HG02610 (cell line): Measurements from ENCODE around the gene RNF123.

Experiments
- ATAC-seq: cut with Tn5 transposase; IDR thresholded peaks from one replicate; pipeline ENCODE4 v1.9.1; 2021; ENCODE audit warnings: mild to moderate bottlenecking, moderate library complexity; ENCODE audit not compliant: unreplicated experiment

Gene RNF123

DNA sequence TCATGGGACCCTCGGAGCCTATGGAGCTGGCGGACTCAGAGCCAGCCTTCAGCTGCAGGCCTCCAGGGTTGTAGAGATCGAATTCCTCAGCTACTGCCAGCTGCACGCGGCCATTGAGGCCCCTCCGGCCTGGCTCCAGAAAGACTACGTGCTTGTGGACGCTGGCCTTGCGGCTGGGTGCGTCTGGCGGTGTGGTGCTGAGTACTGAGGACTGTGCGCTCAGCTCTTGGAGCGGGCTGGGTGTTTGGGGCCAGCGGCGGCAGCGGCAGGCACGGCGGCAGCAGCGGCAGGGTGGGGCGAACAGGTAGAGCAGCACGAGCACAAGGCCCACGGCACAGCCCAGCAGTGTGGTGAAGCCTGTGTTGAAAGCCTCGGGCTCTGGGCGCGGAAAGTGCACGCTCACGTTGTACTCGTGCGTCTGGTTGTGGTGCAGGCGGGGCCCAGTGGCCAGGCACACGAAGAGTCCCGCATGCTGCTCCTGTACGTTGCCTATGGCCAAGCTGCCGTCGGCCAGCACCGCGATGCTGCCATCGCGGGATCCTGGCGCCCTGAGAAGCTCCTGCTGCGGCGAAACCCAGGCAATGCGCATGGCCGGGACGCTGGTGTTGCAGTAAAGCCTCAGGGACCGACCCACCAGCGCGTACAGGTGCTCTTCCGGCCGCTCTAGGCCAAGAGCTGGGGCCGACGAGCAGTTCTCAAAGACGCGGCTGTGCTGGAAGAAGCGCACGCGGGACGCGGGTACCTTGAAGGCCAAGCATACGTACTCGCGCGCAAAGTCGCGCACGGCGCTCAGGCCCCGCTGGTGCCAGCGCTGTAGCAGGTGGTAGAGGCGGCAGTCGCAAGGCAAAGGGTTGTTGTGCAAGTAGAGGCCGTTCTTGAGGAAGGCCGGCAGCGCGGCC is 28.9 kb downstream of the RNF123 start:
- no peak for ATAC-seq

GRCh38 chr3:49718858-49719213 is 29.5 kb downstream of the RNF123 start:
- no peak for ATAC-seq

DNA sequence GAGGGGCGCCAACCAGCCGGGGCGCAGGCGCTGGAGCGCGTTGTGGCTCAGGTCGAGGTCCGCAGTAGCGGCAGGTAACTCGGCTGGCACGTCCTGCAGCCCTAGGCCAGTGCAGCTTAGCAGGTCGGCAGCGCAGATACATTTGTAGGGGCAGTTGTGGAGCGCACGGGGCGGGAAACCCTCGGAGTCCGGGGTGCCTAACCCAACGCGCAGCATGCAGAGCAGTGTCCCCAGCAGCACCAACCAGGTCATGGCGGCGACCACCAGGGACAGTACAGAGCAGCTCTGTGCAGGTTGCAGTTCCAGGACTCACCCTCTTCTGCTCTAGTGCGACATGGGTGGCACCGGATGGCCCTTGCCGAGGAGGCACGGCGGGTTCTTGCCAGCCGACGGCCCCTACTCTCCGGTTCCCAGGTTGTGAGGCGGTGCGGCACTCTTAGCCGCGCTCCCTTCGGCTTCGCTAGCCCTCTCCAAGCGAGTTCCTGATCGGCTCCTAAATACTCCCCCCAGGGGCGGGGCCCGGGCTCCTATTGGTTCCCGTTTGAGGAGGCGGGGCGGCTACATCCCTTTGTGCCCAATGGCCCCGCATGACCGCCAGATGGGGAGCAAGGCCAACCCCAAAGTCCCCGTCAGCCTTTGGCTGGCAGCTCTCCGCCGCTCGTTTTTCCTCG is 30.0 kb downstream of the RNF123 start, which contains the start of gene AMIGO3:
Gene AMIGO3, minus strand, starts transcription at position 471 of the 671 bp plus-strand sequence. Its CDS starts 219 bp downstream, at position 252.
- peak; percentile 54 for ATAC-seq

- no peak for ATAC-seq
Observed at GRCh38 chr3:49720855-49721595, 31.7 kb downstream of the RNF123 start.

DNA sequence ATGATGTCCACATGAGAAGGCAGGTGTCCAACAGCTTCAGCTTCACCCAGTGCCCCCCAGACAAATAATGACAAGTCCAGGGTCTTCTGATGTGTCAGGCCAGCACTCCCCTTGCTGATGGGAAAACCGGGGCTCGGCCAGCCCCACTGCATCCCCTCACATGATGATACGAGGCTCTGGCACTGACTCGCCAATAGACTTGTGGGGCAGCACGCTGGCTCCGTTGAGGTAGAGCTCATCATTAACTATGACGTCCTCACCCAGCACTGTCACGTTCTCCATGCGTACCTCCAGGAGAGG is 32.2 kb downstream of the RNF123 start:
- no peak for ATAC-seq

DNA sequence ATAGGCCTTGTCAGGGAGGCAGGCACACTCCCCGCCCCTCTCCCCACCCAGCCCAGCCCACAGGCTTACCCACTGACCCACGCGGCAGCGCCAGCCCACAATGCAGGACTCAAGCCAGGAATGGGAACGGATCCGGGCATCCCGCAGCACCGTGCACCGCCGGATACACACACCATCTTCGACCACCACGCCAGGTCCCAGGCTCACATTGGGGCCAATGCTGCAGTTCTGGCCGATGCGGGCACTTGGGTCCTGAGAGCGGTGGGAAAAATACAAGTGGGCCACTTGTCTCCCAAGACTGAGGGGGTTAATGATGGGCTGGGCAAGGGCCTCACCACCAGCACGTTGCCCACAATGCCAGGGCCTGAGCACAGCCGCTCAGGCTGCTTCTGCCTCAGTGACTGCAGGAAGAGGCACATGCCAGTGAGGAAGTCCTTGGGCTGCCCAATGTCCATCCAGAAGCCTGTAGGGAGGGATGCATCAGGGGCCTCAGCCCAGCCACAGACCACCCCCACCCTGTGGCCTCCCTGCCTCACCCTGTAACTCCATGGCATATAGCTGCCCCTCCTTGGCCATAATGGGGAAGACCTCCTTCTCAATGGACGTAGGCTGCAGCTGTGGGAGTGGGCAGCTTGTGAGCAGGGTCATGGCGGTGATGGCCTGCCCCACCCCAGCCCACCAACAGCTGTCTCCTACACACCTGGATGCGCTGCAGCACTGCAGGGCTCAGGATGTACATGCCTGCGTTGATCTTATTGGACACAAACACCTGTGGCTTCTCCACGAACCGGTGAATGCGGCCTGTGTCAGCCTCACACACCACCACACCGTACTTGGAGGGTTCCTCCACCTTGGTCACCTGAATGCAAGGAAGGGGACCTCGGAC is 32.8 kb downstream of the RNF123 start:
- ATAC-seq, result no peak

- ATAC-seq, result no peak
Observed at GRCh38 chr3:49722896-49723295, 33.5 kb downstream of the RNF123 start.

- ATAC-seq, result no peak
Observed at GRCh38 chr3:49723296-49723627, 33.9 kb downstream of the RNF123 start.

DNA sequence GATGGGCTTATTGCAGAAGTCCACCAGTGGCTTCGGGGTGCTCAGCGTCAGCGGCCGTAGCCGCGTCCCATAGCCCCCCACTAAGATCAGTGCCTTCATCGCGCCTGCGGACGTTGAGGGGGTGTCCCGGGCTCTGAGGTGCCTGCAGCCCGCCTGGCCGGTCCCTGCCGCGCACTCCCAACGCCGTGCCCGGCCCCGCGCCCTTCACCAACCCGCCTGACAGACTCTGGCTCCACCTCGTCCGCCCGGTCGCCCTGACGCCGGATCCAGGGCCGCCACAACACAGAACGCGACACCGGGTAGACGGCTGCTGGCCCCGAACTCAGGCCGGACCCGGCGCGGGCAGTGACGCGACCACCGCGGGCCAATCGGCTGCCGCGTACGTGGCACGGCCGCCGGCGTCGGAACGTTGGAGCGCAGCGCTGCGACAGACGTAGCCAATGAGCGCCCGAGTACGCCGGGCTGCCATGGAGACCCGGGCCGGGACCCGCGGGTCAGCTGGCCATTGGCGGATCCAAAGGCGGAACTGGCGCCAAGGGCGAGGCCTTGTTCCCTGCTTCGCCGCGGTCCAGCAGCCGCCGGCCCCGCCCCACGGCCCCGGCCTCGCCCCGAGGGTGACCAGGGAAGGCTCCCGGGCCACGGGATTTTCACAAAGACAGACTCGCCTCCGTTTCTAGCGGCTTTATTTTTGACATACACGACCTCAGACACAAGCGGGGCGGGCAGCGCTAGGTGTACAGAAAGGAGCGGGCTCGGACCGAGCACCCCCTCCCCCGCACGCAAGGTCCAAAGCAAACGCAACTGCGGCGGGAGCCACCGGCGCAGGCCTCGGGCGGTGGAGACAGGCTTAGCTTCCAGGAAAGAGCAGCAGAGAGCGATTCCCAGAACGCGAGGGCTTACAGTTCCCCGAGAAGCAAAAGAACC is 34.5 kb downstream of the RNF123 start, which contains the start of gene GMPPB:
Gene GMPPB, minus strand, starts transcription at position 324 of the 924 bp plus-strand sequence. Its CDS starts 225 bp downstream, at position 99.
- ATAC-seq, result peak; percentile 83

- ATAC-seq, result no peak
Observed at GRCh38 chr3:49724586-49724985, 35.2 kb downstream of the RNF123 start.

DNA sequence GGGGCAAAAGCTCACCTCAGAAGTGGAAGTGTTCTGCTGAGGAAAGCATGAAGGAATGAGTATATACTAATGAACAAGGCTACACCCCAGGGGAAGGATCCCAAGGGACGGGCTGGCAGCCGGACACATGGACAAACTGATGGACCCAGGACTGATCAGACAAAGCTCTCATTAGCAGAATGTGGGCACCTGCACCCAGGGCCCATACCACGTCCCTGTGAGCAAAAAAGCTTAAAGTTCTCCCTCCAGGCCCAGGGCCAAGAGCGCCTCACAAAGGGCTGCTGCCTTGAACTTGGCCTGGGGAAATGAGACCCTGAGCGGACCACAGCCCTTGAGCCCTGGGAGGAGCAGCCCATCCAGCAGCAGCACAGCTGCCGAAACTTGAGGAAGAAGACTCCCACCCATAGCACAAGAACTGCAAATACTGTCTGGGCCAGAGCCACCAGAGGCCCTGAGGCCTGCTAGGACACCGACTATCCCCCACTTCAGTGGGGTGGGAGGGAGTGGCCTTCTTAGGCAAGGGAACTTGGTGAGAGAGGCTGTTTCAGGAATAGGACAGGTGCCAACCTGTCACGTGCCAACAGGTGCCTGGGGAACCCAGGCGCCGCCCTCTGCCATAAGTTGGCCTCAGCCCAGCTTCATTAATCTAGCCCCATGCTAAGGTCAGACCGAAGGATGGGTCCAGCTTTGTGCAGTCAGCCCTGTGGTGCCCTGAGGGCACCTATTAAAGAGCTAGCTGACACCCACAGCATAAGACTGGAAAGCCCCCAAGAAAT is 36.7 kb downstream of the RNF123 start:
- ATAC-seq, result no peak

DNA sequence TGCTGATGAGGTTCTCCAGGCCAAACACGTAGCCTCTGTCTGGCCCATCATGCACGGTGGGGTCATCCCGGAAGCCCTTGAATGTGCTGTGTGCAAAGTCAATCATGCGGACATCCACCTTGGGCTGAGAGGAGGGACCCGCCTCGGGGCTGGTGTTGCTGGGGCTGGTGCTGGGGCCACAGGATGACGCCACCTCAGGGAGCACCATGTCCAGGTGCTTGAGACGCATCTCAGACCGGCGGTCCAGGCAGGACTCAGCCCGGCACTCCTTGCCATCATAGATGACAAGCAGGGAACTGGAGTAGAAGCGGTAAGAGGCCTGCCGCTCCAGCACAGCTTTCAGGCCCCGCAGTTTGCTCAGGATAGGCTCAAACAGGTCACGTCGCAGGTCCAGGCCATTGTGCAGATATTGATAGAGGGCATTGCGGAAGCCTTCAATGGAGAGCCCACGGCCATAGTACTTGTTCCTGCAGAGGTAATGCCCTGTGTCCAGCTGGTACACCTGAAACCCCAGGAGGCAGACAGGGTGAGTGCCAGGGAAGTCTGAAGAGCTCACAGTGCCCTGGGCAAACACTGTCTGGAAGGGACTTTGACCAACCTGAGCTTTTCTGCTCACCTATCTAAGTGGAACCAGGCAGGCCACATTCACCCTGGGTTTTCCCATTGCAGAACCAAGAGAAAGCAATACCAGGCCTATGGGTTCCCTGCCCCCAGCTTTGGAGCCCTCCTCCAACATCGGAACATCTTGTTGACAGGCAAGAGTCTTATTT is 38.0 kb downstream of the RNF123 start:
- no peak for ATAC-seq

DNA sequence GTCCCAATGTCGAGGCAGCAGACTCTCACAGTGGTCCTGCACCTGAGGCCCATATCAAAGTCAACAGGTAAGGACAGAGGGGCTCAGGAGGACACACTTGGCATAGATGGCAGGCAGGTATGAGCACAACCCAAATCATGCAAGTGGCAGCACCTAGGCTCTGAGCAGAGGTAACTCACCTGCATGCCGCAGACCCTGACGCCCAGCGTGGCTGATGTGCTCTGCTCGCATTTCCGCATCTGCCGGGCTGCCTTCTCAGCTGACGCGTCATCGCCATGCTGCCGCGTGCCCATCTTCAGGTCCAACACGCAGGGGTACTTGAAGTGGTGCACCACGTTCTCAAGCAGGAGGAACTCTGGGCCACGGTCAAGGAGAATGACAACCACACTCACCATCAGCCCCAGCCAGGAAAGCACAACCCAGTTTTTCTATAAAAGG is 38.6 kb downstream of the RNF123 start:
- no peak for ATAC-seq

- ATAC-seq, result no peak
Observed at GRCh38 chr3:49729966-49730609, 40.7 kb downstream of the RNF123 start.

GRCh38 chr3:49732597-49732996 is 43.2 kb downstream of the RNF123 start:
- ATAC-seq, result no peak

GRCh38 chr3:49733551-49733950 is 44.2 kb downstream of the RNF123 start:
- no peak for ATAC-seq

DNA sequence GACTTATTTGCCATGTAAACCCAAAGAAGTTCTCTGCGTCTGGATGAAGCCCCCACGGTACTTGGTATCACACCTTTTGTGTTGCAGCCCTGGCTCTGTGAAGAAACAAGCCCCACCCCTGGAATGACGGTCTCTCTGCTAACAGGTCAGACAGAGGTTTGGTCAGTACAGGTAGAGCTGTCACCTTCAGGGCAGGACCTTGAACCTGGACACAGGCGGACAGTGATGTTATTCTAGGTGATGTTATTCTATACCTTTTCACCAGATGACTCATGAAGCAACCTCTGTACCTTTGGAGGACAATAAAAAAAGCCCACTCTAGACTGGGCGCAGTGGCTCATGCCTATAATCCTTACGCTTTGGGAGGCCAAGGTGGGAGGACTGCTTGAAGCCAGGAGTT is 45.4 kb downstream of the RNF123 start:
- no peak for ATAC-seq
